GM10248 (cell line): ENCODE measurements around the gene SLC4A4.

Experiments used
- CTCF ChIA-PET: fragments of 300-600 bp; sonication (Branson Sonifier 250); formaldehyde crosslinking; extraction: SDS; loops from one replicate; lab custom pipeline; 2021; ENCODE audit warnings: antibody characterized with exemption; lab: Yijun Ruan, JAX
- POLR2A ChIA-PET: fragments of 350-650 bp; sonication (Branson Sonifier 250); formaldehyde crosslinking; extraction: SDS; loops from one replicate; lab custom pipeline; 2020; ENCODE audit warnings: antibody characterized with exemption; lab: Yijun Ruan, JAX
- DNase-seq: peaks from one replicate; pipeline ENCODE4 v3.0.0; 2012; ENCODE audit errors: extremely low spot score
- CTCF ChIP-seq: IDR thresholded peaks from 2 replicates; pipeline ENCODE4 v1.5.1; 2012; ENCODE audit warnings: mild to moderate bottlenecking, low read depth; ENCODE audit errors: extremely low read depth, missing control alignments, control extremely low read depth

SLC4A4 gene

GRCh38 chr4:71411981-71412380 lies 73.2 kb downstream of the SLC4A4 start:
- TF ChIP-seq CTCF = no peak
- no peak for DNase-seq
- POLR2A ChIA-PET = no interaction called here
- CTCF ChIA-PET = interaction anchor here (1.0 kb wide), 1 partner anchor 10 kb away, joined by 3 read pairs; no protein-coding TSS in a partner anchor

- CTCF ChIA-PET = interaction anchor here (0.9 to 1.1 kb wide), 4 partner anchors 10 to 61 kb away, joined by 3 read pairs; no protein-coding TSS in a partner anchor
- no peak for DNase-seq
Observed at GRCh38 chr4:71415491-71415890, 76.7 kb downstream of the SLC4A4 start.

GRCh38 chr4:71417150-71417549 lies 78.3 kb downstream of the SLC4A4 start:
- DNase-seq = no peak
- TF ChIP-seq CTCF = no peak
- CTCF ChIA-PET = interaction anchor here (1.4 kb wide), 1 partner anchor 16 kb away, joined by 3 read pairs; no protein-coding TSS in a partner anchor
- POLR2A ChIA-PET = no interaction called here

More at GRCh38 chr4:71415491-71415890, 76.7 kb downstream of the SLC4A4 start:
- TF ChIP-seq CTCF = no peak
- POLR2A ChIA-PET = no interaction called here

GRCh38 chr4:71426381-71427042 lies 87.7 kb downstream of the SLC4A4 start:
- no peak for DNase-seq
- POLR2A ChIA-PET = no interaction called here
- TF ChIP-seq CTCF = no peak
- CTCF ChIA-PET = interaction anchor here (0.9 kb wide), 1 partner anchor 11 kb away, joined by 3 read pairs; no protein-coding TSS in a partner anchor

GRCh38 chr4:71429106-71429505 lies 90.3 kb downstream of the SLC4A4 start:
- TF ChIP-seq CTCF = no peak
- ChIA-PET POLR2A (no interaction called here), CTCF (interaction anchor here (1.2 kb wide), 1 partner anchor 98 kb away, joined by 3 read pairs; no protein-coding TSS in a partner anchor)
- no peak for DNase-seq

GRCh38 chr4:71429962-71430361 lies 91.1 kb downstream of the SLC4A4 start:
- DNase-seq = no peak
- TF ChIP-seq CTCF = no peak
- ChIA-PET CTCF (interaction anchor here (1.2 to 1.5 kb wide), 2 partner anchors 24 to 97 kb away, joined by 3 read pairs; no protein-coding TSS in a partner anchor), POLR2A (no interaction called here)
